Hepatocyte (in vitro differentiated cells): ENCODE measurements around the gene KLHDC8A.

Experiments
- EZH2phosphoT487 ChIP-seq: fragments of 200-600 bp; sonication (generic); IDR thresholded peaks from one replicate; pipeline ENCODE4 v1.6.1; 2018; ENCODE audit warnings: antibody characterized with exemption, mild to moderate bottlenecking, low read depth, moderate library complexity; ENCODE audit not compliant: unreplicated experiment, severe bottlenecking
- TF ChIP-seq, protein P1 (sequence below): fragments of 200-600 bp; sonication (generic); IDR thresholded peaks from 2 replicates; pipeline ENCODE4 v1.5.1; 2016; ENCODE audit warnings: antibody characterized with exemption, mild to moderate bottlenecking; ENCODE audit not compliant: poor library complexity

DNA sequence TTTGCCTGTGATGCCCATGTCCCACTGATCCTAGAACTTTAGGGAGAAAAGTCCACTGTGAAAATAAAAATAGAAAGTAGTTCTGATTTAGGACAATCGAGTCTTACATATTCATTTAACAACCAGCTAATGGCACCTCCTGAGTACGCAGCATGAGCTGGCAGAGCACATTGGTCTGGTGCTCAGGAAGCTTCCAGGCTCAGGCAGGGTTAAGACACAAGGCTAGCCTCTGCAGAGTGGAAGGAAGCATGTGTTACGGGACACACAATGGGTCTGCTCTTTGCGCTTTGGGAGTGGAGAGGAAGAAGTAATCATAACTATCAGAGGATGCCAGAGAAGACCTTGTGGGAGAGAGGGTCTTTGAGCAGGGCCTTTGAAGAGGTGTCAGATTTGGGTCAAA lies 4.2 kb upstream of the KLHDC8A start:
- TF ChIP-seq, protein P1, sequence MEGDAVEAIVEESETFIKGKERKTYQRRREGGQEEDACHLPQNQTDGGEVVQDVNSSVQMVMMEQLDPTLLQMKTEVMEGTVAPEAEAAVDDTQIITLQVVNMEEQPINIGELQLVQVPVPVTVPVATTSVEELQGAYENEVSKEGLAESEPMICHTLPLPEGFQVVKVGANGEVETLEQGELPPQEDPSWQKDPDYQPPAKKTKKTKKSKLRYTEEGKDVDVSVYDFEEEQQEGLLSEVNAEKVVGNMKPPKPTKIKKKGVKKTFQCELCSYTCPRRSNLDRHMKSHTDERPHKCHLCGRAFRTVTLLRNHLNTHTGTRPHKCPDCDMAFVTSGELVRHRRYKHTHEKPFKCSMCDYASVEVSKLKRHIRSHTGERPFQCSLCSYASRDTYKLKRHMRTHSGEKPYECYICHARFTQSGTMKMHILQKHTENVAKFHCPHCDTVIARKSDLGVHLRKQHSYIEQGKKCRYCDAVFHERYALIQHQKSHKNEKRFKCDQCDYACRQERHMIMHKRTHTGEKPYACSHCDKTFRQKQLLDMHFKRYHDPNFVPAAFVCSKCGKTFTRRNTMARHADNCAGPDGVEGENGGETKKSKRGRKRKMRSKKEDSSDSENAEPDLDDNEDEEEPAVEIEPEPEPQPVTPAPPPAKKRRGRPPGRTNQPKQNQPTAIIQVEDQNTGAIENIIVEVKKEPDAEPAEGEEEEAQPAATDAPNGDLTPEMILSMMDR: no peak
- no peak for TF ChIP-seq EZH2phosphoT487
